Keratinocyte (primary cell): ENCODE measurements around the gene SLC12A9. TPM values are rescaled to one million over a fixed set of nuclear protein-coding genes. Genes with fewer than 3 reads are reported as not detected.

Experiments used
- DNase-seq: peaks from one replicate; pipeline ENCODE4 v3.0.0-alpha.2; 2011; ENCODE audit warnings: low read depth, missing footprints, low spot score
- FAIRE-seq: peaks from 2 replicates; lab custom pipeline; 2011; peaks lifted over from hg19 to GRCh38; lab: Jason Lieb, UNC
- H2AFZ ChIP-seq: 2 replicates; pipeline ENCODE4 v1.6.0; 2012; ENCODE audit warnings: low read length, control low read depth, inconsistent platforms; ENCODE audit not compliant: control insufficient read depth
- H3K27ac ChIP-seq: 2 replicates; pipeline ENCODE4 v1.5.1; 2011; ENCODE audit warnings: low read length; ENCODE audit not compliant: control insufficient read depth, insufficient read depth
- H3K27me3 ChIP-seq: 3 replicates; pipeline ENCODE4 v1.6.0; 2011; ENCODE audit warnings: low read length; ENCODE audit not compliant: control insufficient read depth, insufficient read depth; ENCODE audit errors: extremely low read depth
- H3K36me3 ChIP-seq, 2 experiments: 2 replicates in 1 of 2; 3 replicates in 1 of 2; pipeline ENCODE4 v1.5.1; 2011; ENCODE audit warnings: low read length in 2 of 2, mild to moderate bottlenecking in 1 of 2; ENCODE audit not compliant: control insufficient read depth in 2 of 2, insufficient read depth in 2 of 2; ENCODE audit errors: extremely low read depth in 1 of 2
- H3K4me1 ChIP-seq: 3 replicates; pipeline ENCODE4 v1.5.1; 2011; ENCODE audit warnings: low read length; ENCODE audit not compliant: control insufficient read depth, insufficient read depth; ENCODE audit errors: extremely low read depth
- H3K4me2 ChIP-seq: 3 replicates; pipeline ENCODE4 v1.6.0; 2011; ENCODE audit warnings: low read depth, low read length; ENCODE audit not compliant: control insufficient read depth, insufficient read depth; ENCODE audit errors: extremely low read depth
- H3K4me3 ChIP-seq, 3 experiments: fragments of 200-600 bp in 1 of 3; sonication (generic) in 1 of 3; 2 replicates in 2 of 3; 3 replicates in 1 of 3; pipeline ENCODE4 v1.5.1; 2011 to 2016; ENCODE audit warnings: low read length in 3 of 3, mild to moderate bottlenecking in 3 of 3, control low read depth in 2 of 3, inconsistent platforms in 1 of 3, low read depth in 1 of 3, mixed read lengths in 1 of 3, mixed run types in 1 of 3, moderate library complexity in 1 of 3; ENCODE audit not compliant: control insufficient read depth in 2 of 3, insufficient read depth in 2 of 3; ENCODE audit errors: extremely low read depth in 1 of 3
- H3K79me2 ChIP-seq: 2 replicates; pipeline ENCODE4 v1.6.0; 2012; ENCODE audit warnings: low read length; ENCODE audit not compliant: control insufficient read depth, insufficient read depth
- H3K9ac ChIP-seq: 3 replicates; pipeline ENCODE4 v1.6.0; 2011; ENCODE audit warnings: low read length; ENCODE audit not compliant: control insufficient read depth, insufficient read depth; ENCODE audit errors: extremely low read depth
- H3K9me1 ChIP-seq: 3 replicates; pipeline ENCODE4 v1.6.0; 2011; ENCODE audit warnings: low read length; ENCODE audit not compliant: control insufficient read depth, insufficient read depth; ENCODE audit errors: extremely low read depth
- H3K9me3 ChIP-seq: 2 replicates; pipeline ENCODE4 v1.5.1; 2012; ENCODE audit warnings: low read depth, low read length; ENCODE audit not compliant: control insufficient read depth
- H4K20me1 ChIP-seq: 3 replicates; pipeline ENCODE4 v1.6.0; 2011; ENCODE audit warnings: low read length; ENCODE audit not compliant: control insufficient read depth, insufficient read depth; ENCODE audit errors: extremely low read depth
- CTCF ChIP-seq, 3 experiments: IDR thresholded peaks in 1 of 3; conservative IDR thresholded peaks in 1 of 3; optimal IDR thresholded peaks in 1 of 3; 2 replicates in 2 of 3; 3 replicates in 1 of 3; pipeline versions ENCODE3 to v1.5.1; 2011; ENCODE audit warnings: low read length in 3 of 3, mild to moderate bottlenecking in 3 of 3, moderate library complexity in 2 of 3, control low read depth in 1 of 3, inconsistent platforms in 1 of 3; ENCODE audit not compliant: insufficient read depth in 2 of 3; ENCODE audit errors: extremely low read depth in 1 of 3
- EZH2 ChIP-seq: IDR thresholded peaks from one replicate; pipeline ENCODE4 v1.6.1; 2012; ENCODE audit warnings: inconsistent platforms, mild to moderate bottlenecking, low read length, moderate library complexity
- dilution Hi-C: fragments of 300-500 bp; cut with MboI; formaldehyde crosslinking; loops from one replicate; pipeline ENCODE4 v1.7.0; 2020; ENCODE audit warnings: low sequenced_read_pairs; ENCODE audit not compliant: extremely low pct_ligation_motif_present
- polyA plus RNA-seq, 5 experiments: library from polyadenylated mRNA; depleted of rRNA in 3 of 5; stranded (reverse) in 3 of 5; stranded (forward) in 1 of 5; unstranded in 1 of 5; fragments of >200 nt; gene quantifications; 1 replicate in 1 of 5; 2 replicates in 3 of 5; 3 replicates in 1 of 5; pipeline versions ENCODE4 v1.2.1 to v1.2.3, GENCODE V29; 2011 to 2012; ENCODE audit warnings: missing spikeins in 2 of 5, low read depth in 1 of 5, low replicate concordance in 1 of 5

SLC12A9 gene
- polyA plus RNA-seq, 1 donor (not counting 4 experiments of a cell fraction or from before 2014, with no cell fraction given), result 19.8 TPM

- Histone ChIP-seq H3K27ac (no peak overlapping the region), H3K79me2 (peaks cover 27% of the 10 kb centered on the region), H3K27me3 (no peaks in the 10 kb centered on the region), H3K4me3 (no peak overlapping the region), H3K9me3 (no peaks in the 10 kb centered on the region), H3K9ac (no peak overlapping the region), H3K4me1 (peaks cover 10% of the 10 kb centered on the region), H3K9me1 (no peaks in the 10 kb centered on the region), H2AFZ (no peak overlapping the region), H3K4me2 (no peak overlapping the region), H3K36me3 (peaks cover 6 to 13% of the 10 kb centered on the region in 2 experiments), H4K20me1 (no peaks in the 10 kb centered on the region)
- DNase-seq (no peak), FAIRE-seq (no peak)
- TF ChIP-seq EZH2 (no peak), CTCF (optimal IDR thresholded peaks at IDR 0.05 in 1 of 3, IDR thresholded peaks at IDR 0.05 in 1 of 3, conservative IDR thresholded peaks at IDR 0.05 in 1 of 3; ENCODE audit: extremely low read depth in 1 of 3, insufficient read depth in 2 of 3, low read length in 3 of 3) (no peak)
- dilution Hi-C loops, result no loop called here
Measured at GRCh38 chr7:100855515-100855914, 3.0 kb downstream of the SLC12A9 start.

- Histone ChIP-seq H3K4me1 (peaks cover 4% of the 10 kb centered on the region), H3K27ac (no peak overlapping the region), H3K4me2 (no peak overlapping the region), H3K9me3 (no peaks in the 10 kb centered on the region), H4K20me1 (no peaks in the 10 kb centered on the region), H2AFZ (no peak overlapping the region), H3K36me3 (peaks cover 16 to 17% of the 10 kb centered on the region in 2 experiments), H3K9ac (no peak overlapping the region), H3K9me1 (no peaks in the 10 kb centered on the region), H3K27me3 (no peaks in the 10 kb centered on the region), H3K79me2 (peaks cover 27% of the 10 kb centered on the region), H3K4me3 (no peak overlapping the region)
- TF ChIP-seq EZH2 (no peak), CTCF (optimal IDR thresholded peaks at IDR 0.05 in 1 of 3, IDR thresholded peaks at IDR 0.05 in 1 of 3, conservative IDR thresholded peaks at IDR 0.05 in 1 of 3; ENCODE audit: extremely low read depth in 1 of 3, insufficient read depth in 2 of 3, low read length in 3 of 3) (no peak)
- no peak for FAIRE-seq
- dilution Hi-C loops, result no loop called here
- no peak for DNase-seq
Measured at GRCh38 chr7:100856871-100857282, 4.4 kb downstream of the SLC12A9 start.
